ENCODE measurements around the gene NEUROD2. TPM values are rescaled to one million over a fixed set of nuclear protein-coding genes. Genes with fewer than 3 reads are reported as not detected.

The NEUROD2 gene
- total and polyA plus RNA-seq, 2 of the 13 experiments (the other 11 are each of a cell fraction or from before 2014, with no cell fraction given) = not detected

- no peak overlapping the region for H2AFZ ChIP-seq (ENCODE audit: low read length)
- H3K9me3 ChIP-seq (ENCODE audit: low read length) = no peaks in the 10 kb centered on the region
- 68% methylated on average over 11 of the region's 11 CpGs for WGBS (ENCODE audit: low lambda C conversion rate)
- FAIRE-seq (no peak), DNase-seq (ENCODE audit: low spot score) (no peak), ATAC-seq (no peak)
- H3K4me2 ChIP-seq (ENCODE audit: low read depth, low read length) = no peak overlapping the region
- no peaks in the 10 kb centered on the region for H3K36me3 ChIP-seq (replicated peaks in 1 of 2; ENCODE audit: control insufficient read depth in 1 of 2, insufficient read depth in 2 of 2, low read length in 2 of 2)
- no peaks in the 10 kb centered on the region for H3K79me2 ChIP-seq (ENCODE audit: insufficient read depth, low read length)
- H3K27ac ChIP-seq (ENCODE audit: extremely low read length, insufficient read depth, low read length) = no peak overlapping the region
- no peak overlapping the region for H3K4me3 ChIP-seq (replicated peaks in 1 of 3; ENCODE audit: insufficient read depth in 1 of 3, low read depth in 2 of 3, low read length in 3 of 3)
- intact Hi-C loops (cut with micrococcal nuclease; ENCODE audit: unreplicated experiment) (no loop called here), in situ Hi-C loops (cut with HindIII; ENCODE audit: extremely low pct_ligation_motif_present, low pct_unique_long_range_greater_than_20kb) (no loop called here)
- no peak overlapping the region for H3K9ac ChIP-seq (ENCODE audit: insufficient read depth, low read depth, low read length)
- H4K20me1 ChIP-seq (ENCODE audit: insufficient read depth, low read length) = no peaks in the 10 kb centered on the region
- ChIA-PET POLR2A (no interaction called here), CTCF (ENCODE audit: low intra/inter-chr PET ratio, low total read pairs) (no interaction called here)
- BruUV-seq (replicated peaks) = no TSS peak
- H3K27me3 ChIP-seq (ENCODE audit: control insufficient read depth in 1 of 2, insufficient read depth in 2 of 2, low read length in 2 of 2) = no peaks in the 10 kb centered on the region
- TF ChIP-seq ZUFSP (CRISPR knock-in tag; IDR thresholded peaks at IDR 0.05; ENCODE audit: borderline replicate concordance) = no peak
- TF ChIP-seq RFXANK (CRISPR knock-in tag; IDR thresholded peaks at IDR 0.05) = no peak
- TF ChIP-seq ATF2 (CRISPR knock-in tag; IDR thresholded peaks at IDR 0.05) = no peak
- TF ChIP-seq ARNT2 (CRISPR knock-in tag; IDR thresholded peaks at IDR 0.05; ENCODE audit: low read depth) = no peak
- no peak for TF ChIP-seq MAFK (conservative IDR thresholded peaks at IDR 0.05 in 1 of 2, IDR thresholded peaks at IDR 0.05 in 1 of 2; ENCODE audit: low read length in 2 of 2)
- TF ChIP-seq DNMT1 (CRISPR knock-in tag; IDR thresholded peaks at IDR 0.05) = no peak
- no peak for TF ChIP-seq SMYD3 (CRISPR knock-in tag; IDR thresholded peaks at IDR 0.05)
- H3K4me1 ChIP-seq (ENCODE audit: insufficient read depth, low read length) = no peaks in the 10 kb centered on the region
Observed at GRCh38 chr17:39566094-39566850, 41.4 kb downstream of the NEUROD2 start.

Data from HepG2 (cell line).